Measurements from ENCODE around the gene KCTD18.

The KCTD18 gene

DNA sequence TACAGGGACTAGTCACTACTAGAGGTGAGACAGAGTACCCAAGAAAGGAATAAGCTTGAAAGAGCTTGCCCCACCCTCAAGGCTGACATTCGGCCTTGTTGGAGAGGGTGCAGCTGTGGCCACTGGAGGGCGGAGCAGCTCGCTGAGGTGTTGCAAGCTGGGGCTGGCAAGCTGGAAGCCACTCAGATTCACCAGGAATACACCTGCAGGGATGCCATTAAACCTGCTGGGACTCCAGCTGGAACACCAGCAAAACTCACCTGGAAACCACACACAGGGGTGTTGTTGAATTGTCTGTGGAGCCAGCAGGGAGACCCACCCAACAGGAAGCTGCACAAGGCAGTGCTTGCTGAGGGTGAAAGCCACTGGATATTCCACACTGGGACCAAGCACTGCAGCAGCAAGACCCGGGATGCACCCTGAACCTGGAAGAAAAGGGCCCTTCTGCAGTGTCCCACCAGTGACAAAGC, 26.1 kb downstream of the KCTD18 start:
- no peak overlapping the region for H2AFZ ChIP-seq (ENCODE audit: low read depth)
- H3K4me3 ChIP-seq (IDR thresholded peaks at IDR 0.05; ENCODE audit: insufficient read depth, low read depth, low read length), result no peak overlapping the region
- H3K27ac ChIP-seq, result no peak overlapping the region
- no peak overlapping the region for H3K4me2 ChIP-seq
- no peaks in the 10 kb centered on the region for H3K27me3 ChIP-seq (ENCODE audit: insufficient read depth, low read depth)
- TF ChIP-seq CTCF (conservative IDR thresholded peaks at IDR 0.05; ENCODE audit: low read depth, low read length), result peak; percentile 38; the same call in 1 of the 2 replicates
- no peaks in the 10 kb centered on the region for H3K36me3 ChIP-seq (ENCODE audit: insufficient read depth)
- no peaks in the 10 kb centered on the region for H3K79me2 ChIP-seq (ENCODE audit: insufficient read depth, low read depth)
- H3K4me1 ChIP-seq (ENCODE audit: low read depth, poor library complexity, severe bottlenecking), result peaks cover 4% of the 10 kb centered on the region
- no peaks in the 10 kb centered on the region for H4K20me1 ChIP-seq (ENCODE audit: insufficient read depth)
- no peak overlapping the region for H3K9ac ChIP-seq

DNA sequence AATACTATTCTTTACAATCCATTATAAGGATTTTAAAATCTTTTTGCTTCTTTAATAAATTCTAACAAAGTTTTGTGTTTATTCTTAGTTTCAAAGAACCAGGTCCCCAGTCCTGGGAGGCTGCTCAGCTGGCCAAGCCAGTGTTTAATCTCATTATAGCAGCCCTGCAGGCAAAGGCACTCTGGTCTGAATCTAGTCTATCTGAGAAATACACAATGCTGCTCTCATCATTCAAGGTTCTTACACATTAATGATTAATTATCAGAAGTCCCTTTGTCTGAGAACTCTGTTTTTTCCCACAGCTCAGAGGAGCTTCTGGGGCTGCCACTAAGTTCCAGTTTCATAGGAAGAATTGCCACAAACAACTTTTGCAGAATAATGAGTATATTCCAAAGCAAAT, 27.7 kb downstream of the KCTD18 start:
- Histone ChIP-seq H3K4me1 (ENCODE audit: low read depth, poor library complexity, severe bottlenecking) (peaks cover 4% of the 10 kb centered on the region), H3K36me3 (ENCODE audit: insufficient read depth) (no peaks in the 10 kb centered on the region), H3K27ac (no peak overlapping the region), H3K79me2 (ENCODE audit: insufficient read depth, low read depth) (no peaks in the 10 kb centered on the region), H3K4me3 (IDR thresholded peaks at IDR 0.05; ENCODE audit: insufficient read depth, low read depth, low read length) (no peak overlapping the region), H3K27me3 (ENCODE audit: insufficient read depth, low read depth) (no peaks in the 10 kb centered on the region), H2AFZ (ENCODE audit: low read depth) (no peak overlapping the region), H3K9ac (no peak overlapping the region), H4K20me1 (ENCODE audit: insufficient read depth) (no peaks in the 10 kb centered on the region), H3K4me2 (no peak overlapping the region)
- no peak for TF ChIP-seq CTCF (conservative IDR thresholded peaks at IDR 0.05; ENCODE audit: low read depth, low read length)

- no peaks in the 10 kb centered on the region for H3K36me3 ChIP-seq (ENCODE audit: insufficient read depth)
- no peak for TF ChIP-seq CTCF (conservative IDR thresholded peaks at IDR 0.05; ENCODE audit: low read depth, low read length)
- no peaks in the 10 kb centered on the region for H3K27me3 ChIP-seq (ENCODE audit: insufficient read depth, low read depth)
- H3K4me2 ChIP-seq, result no peak overlapping the region
- H3K4me1 ChIP-seq (ENCODE audit: low read depth, poor library complexity, severe bottlenecking), result peaks cover 4% of the 10 kb centered on the region
- no peak overlapping the region for H3K27ac ChIP-seq
- no peak overlapping the region for H3K4me3 ChIP-seq (IDR thresholded peaks at IDR 0.05; ENCODE audit: insufficient read depth, low read depth, low read length)
- H3K9ac ChIP-seq, result no peak overlapping the region
- no peaks in the 10 kb centered on the region for H3K79me2 ChIP-seq (ENCODE audit: insufficient read depth, low read depth)
- no peak overlapping the region for H2AFZ ChIP-seq (ENCODE audit: low read depth)
- H4K20me1 ChIP-seq (ENCODE audit: insufficient read depth), result no peaks in the 10 kb centered on the region
Observed at GRCh38 chr2:200479692-200480265, 30.1 kb downstream of the KCTD18 start.

- H2AFZ ChIP-seq (ENCODE audit: low read depth), result no peak overlapping the region
- no peak overlapping the region for H3K4me3 ChIP-seq (IDR thresholded peaks at IDR 0.05; ENCODE audit: insufficient read depth, low read depth, low read length)
- peaks cover 18% of the 10 kb centered on the region for H3K4me1 ChIP-seq (ENCODE audit: low read depth, poor library complexity, severe bottlenecking)
- H3K79me2 ChIP-seq (ENCODE audit: insufficient read depth, low read depth), result no peaks in the 10 kb centered on the region
- no peak overlapping the region for H3K27ac ChIP-seq
- H3K36me3 ChIP-seq (ENCODE audit: insufficient read depth), result no peaks in the 10 kb centered on the region
- H3K27me3 ChIP-seq (ENCODE audit: insufficient read depth, low read depth), result no peaks in the 10 kb centered on the region
- TF ChIP-seq CTCF (conservative IDR thresholded peaks at IDR 0.05; ENCODE audit: low read depth, low read length), result no peak
- H3K9ac ChIP-seq, result no peak overlapping the region
- no peaks in the 10 kb centered on the region for H4K20me1 ChIP-seq (ENCODE audit: insufficient read depth)
- no peak overlapping the region for H3K4me2 ChIP-seq
Observed at GRCh38 chr2:200477667-200478131, 32.2 kb downstream of the KCTD18 start.
